Measurements from ENCODE around the gene SPI1.

GRCh38 chr11:47318166-47318565 is 60.2 kb downstream of the SPI1 start:
- no peak for TF ChIP-seq CTCF (IDR thresholded peaks at IDR 0.05)
- TF ChIP-seq POLR2A (IDR thresholded peaks at IDR 0.05), result no peak
